Neural progenitor cell (in vitro differentiated cells): Measurements from ENCODE around the gene C3orf52.

Source experiments
- CTCF ChIP-seq: fragments of 200-600 bp; sonication (generic); IDR thresholded peaks from 2 replicates; pipeline ENCODE4 v1.5.1; 2017; ENCODE audit warnings: antibody characterized with exemption, mild to moderate bottlenecking
- EZH2 ChIP-seq: fragments of 200-600 bp; sonication (generic); IDR thresholded peaks from 2 replicates; pipeline ENCODE4 v1.6.1; 2017; ENCODE audit warnings: antibody characterized with exemption, mild to moderate bottlenecking, moderate library complexity
- EZH2phosphoT487 ChIP-seq: fragments of 200-600 bp; sonication (generic); IDR thresholded peaks from 2 replicates; pipeline ENCODE4 v1.6.1; 2017; ENCODE audit warnings: antibody characterized with exemption

- TF ChIP-seq CTCF (no peak), EZH2 (no peak), EZH2phosphoT487 (no peak)
These were observed 37.4 kb downstream of the C3orf52 start for GRCh38 chr3:112123548-112123947.
